Coronary artery (tissue), 2 donors: ENCODE data around the gene FLVCR1.
"Not testable (repeated sequence)": the region's sequence is repeated elsewhere in the genome, so short reads cannot be mapped to it uniquely, and the experiment has no call there.

Experiments used
- DNase-seq: peaks from one replicate; pipeline ENCODE4 v3.0.0-alpha.2; 2017; ENCODE audit warnings: low spot score
- H3K27ac ChIP-seq, 2 donors: fragments of 200-600 bp; sonication (generic); one replicate each; pipeline ENCODE4 v1.5.1; 2016 to 2019
- H3K4me3 ChIP-seq: fragments of 200-600 bp; sonication (generic); 2 replicates; pipeline ENCODE4 v1.5.1; 2016; ENCODE audit warnings: mild to moderate bottlenecking, moderate library complexity
- CTCF ChIP-seq: fragments of 200-600 bp; sonication (generic); IDR thresholded peaks from one replicate; pipeline ENCODE4 v1.5.1; 2019; ENCODE audit warnings: antibody characterized with exemption

FLVCR1 gene

GRCh38 chr1:212862111-212862690 lies 4.1 kb downstream of the FLVCR1 start:
- no peak for DNase-seq
- H3K27ac ChIP-seq, result no peak overlapping the region
- TF ChIP-seq CTCF, result no peak
- no peak overlapping the region for H3K4me3 ChIP-seq

- DNase-seq, H3K4me3 ChIP-seq, H3K27ac ChIP-seq: not testable (repeated sequence)
These were observed 5.3 kb downstream of the FLVCR1 start for GRCh38 chr1:212863345-212863744.

GRCh38 chr1:212864201-212864600 lies 6.1 kb downstream of the FLVCR1 start:
- no peak overlapping the region for H3K4me3 ChIP-seq
- no peak for DNase-seq
- no peak for TF ChIP-seq CTCF
- no peak overlapping the region for H3K27ac ChIP-seq

- Histone ChIP-seq H3K27ac (no peak overlapping the region), H3K4me3 (no peak overlapping the region)
- no peak for DNase-seq
- TF ChIP-seq CTCF, result no peak
These were observed 9.1 kb downstream of the FLVCR1 start for GRCh38 chr1:212867192-212867591.

- DNase-seq, result no peak
- no peak for TF ChIP-seq CTCF
- Histone ChIP-seq H3K27ac (no peak overlapping the region), H3K4me3 (no peak overlapping the region)
These were observed 13.9 kb downstream of the FLVCR1 start for GRCh38 chr1:212871976-212872375.

- Histone ChIP-seq H3K4me3 (no peak overlapping the region), H3K27ac (no peak overlapping the region)
- TF ChIP-seq CTCF, result no peak
- DNase-seq, result no peak
These were observed 15.4 kb downstream of the FLVCR1 start for GRCh38 chr1:212873518-212873917.

- no peak for DNase-seq
- no peak overlapping the region for H3K4me3 ChIP-seq
- no peak for TF ChIP-seq CTCF
- H3K27ac ChIP-seq, result no peak overlapping the region
These were observed 20.3 kb downstream of the FLVCR1 start for GRCh38 chr1:212878418-212878817.
